K562 (cell line): ENCODE results near the gene SOCS2.

Experiments used
- CBX1 ChIP-seq: sonication (generic); IDR thresholded peaks from 2 replicates; pipeline ENCODE4 v1.6.1; 2016; ENCODE audit warnings: antibody characterized with exemption, low read depth, mild to moderate bottlenecking
- E2F4 ChIP-seq: sonication (generic); formaldehyde crosslinking; IDR thresholded peaks from 2 replicates; pipeline ENCODE4 v1.8.0; 2022; ENCODE audit warnings: mild to moderate bottlenecking, low read depth, missing genetic modification reagents
- E2F6 ChIP-seq, 2 experiments: IDR thresholded peaks; 2 replicates each; pipeline ENCODE4 v1.6.1; 2011; ENCODE audit warnings: borderline replicate concordance in 1 of 2, control low read depth in 1 of 2, low read depth in 1 of 2, low read length in 1 of 2, mild to moderate bottlenecking in 1 of 2, mixed read lengths in 1 of 2, moderate library complexity in 1 of 2; ENCODE audit not compliant: insufficient read depth in 1 of 2, insufficient read length in 1 of 2, poor library complexity in 1 of 2, severe bottlenecking in 1 of 2; ENCODE audit errors: extremely low read depth in 1 of 2
- HMGXB4 ChIP-seq: sonication (generic); formaldehyde crosslinking; IDR thresholded peaks from 2 replicates; pipeline ENCODE4 v1.8.1; 2023; ENCODE audit warnings: mild to moderate bottlenecking, missing genetic modification reagents
- KDM1A ChIP-seq, 2 experiments: fragments of 450-650 bp; IDR thresholded peaks; 2 replicates each; pipeline ENCODE4 v1.6.1; 2016; ENCODE audit warnings: mild to moderate bottlenecking in 2 of 2
- MYC ChIP-seq, 2 experiments: fragments of 250-450 bp in 1 of 2; sonication (Bioruptor Pico) in 1 of 2; IDR thresholded peaks; 2 replicates each; pipeline versions ENCODE4 v1.5.1 to v1.6.1; 2012 to 2021; ENCODE audit warnings: low read depth in 2 of 2, borderline replicate concordance in 1 of 2, improper control_type of control experiment in 1 of 2, low read length in 1 of 2, mild to moderate bottlenecking in 1 of 2, moderate library complexity in 1 of 2
- PHB2 ChIP-seq: fragments of 450-650 bp; IDR thresholded peaks from 2 replicates; pipeline ENCODE4 v1.6.1; 2017; ENCODE audit warnings: low read depth
- POLR2A ChIP-seq: fragments of 450-650 bp; conservative IDR thresholded peaks from 2 replicates; pipeline ENCODE4 v1.6.1; 2016
- POLR2AphosphoS5 ChIP-seq: IDR thresholded peaks from 2 replicates; pipeline ENCODE4 v1.6.1; 2011; ENCODE audit warnings: mild to moderate bottlenecking, low read depth, low read length, moderate library complexity; ENCODE audit not compliant: control insufficient read depth, insufficient read depth
- RERE ChIP-seq: sonication (generic); formaldehyde crosslinking; IDR thresholded peaks from 2 replicates; pipeline ENCODE4 v1.8.0; 2023; ENCODE audit warnings: missing genetic modification reagents, mild to moderate bottlenecking, borderline replicate concordance
- SMC3 ChIP-seq: conservative IDR thresholded peaks from 2 replicates; pipeline ENCODE4 v1.6.1; 2011; ENCODE audit warnings: low read depth, low read length, improper control_type of control experiment; ENCODE audit not compliant: insufficient read depth
- USF2 ChIP-seq: sonication (generic); formaldehyde crosslinking; IDR thresholded peaks from 2 replicates; pipeline ENCODE4 v1.5.0; 2020; ENCODE audit warnings: missing genetic modification reagents

- no peak for TF ChIP-seq RERE (CRISPR knock-in tag)
- no peak for TF ChIP-seq USF2
- no peak for TF ChIP-seq CBX1
- no peak for TF ChIP-seq MYC (IDR thresholded peaks at IDR 0.05; ENCODE audit: low read depth, low read length)
- no peak for TF ChIP-seq MYC (CRISPR knock-in tag; IDR thresholded peaks at IDR 0.05; ENCODE audit: borderline replicate concordance, low read depth)
- TF ChIP-seq E2F4, result no peak
- TF ChIP-seq SMC3, result no peak
- no peak for TF ChIP-seq PHB2
- no peak for TF ChIP-seq KDM1A (IDR thresholded peaks at IDR 0.05)
- TF ChIP-seq HMGXB4, result no peak
- no peak for TF ChIP-seq E2F6 (IDR thresholded peaks at IDR 0.05; ENCODE audit: borderline replicate concordance in 1 of 2, extremely low read depth in 1 of 2, insufficient read depth in 1 of 2, insufficient read length in 1 of 2, low read depth in 1 of 2, low read length in 1 of 2, poor library complexity in 1 of 2, severe bottlenecking in 1 of 2)
- TF ChIP-seq POLR2AphosphoS5, result no peak
- no peak for TF ChIP-seq POLR2A
Observed at GRCh38 chr12:93622485-93622884, 50.0 kb downstream of the SOCS2 start.
